Neural cell (in vitro differentiated cells): ENCODE data around the gene SFXN2.

Source experiments
- EP300 ChIP-seq: fragments of 450-650 bp; conservative IDR thresholded peaks from 2 replicates; pipeline ENCODE4 v1.6.1; 2014; ENCODE audit warnings: antibody characterized with exemption, mild to moderate bottlenecking, moderate library complexity; ENCODE audit not compliant: poor library complexity, severe bottlenecking
- EZH2 ChIP-seq: fragments of 200-600, 300-800 bp; shearing (Covaris generic), sonication (generic); IDR thresholded peaks from 2 replicates; pipeline ENCODE4 v1.6.1; 2014; ENCODE audit warnings: antibody characterized with exemption, low read length, borderline replicate concordance, mild to moderate bottlenecking; ENCODE audit not compliant: insufficient read depth, poor library complexity, severe bottlenecking
- MXI1 ChIP-seq: fragments of 450-650 bp; conservative IDR thresholded peaks from 2 replicates; pipeline ENCODE4 v1.6.1; 2014; ENCODE audit warnings: antibody characterized with exemption, mild to moderate bottlenecking; ENCODE audit not compliant: poor library complexity, severe bottlenecking
- POLR2AphosphoS5 ChIP-seq: IDR thresholded peaks from 2 replicates; pipeline ENCODE4 v1.6.1; 2012
- RAD21 ChIP-seq: fragments of 450-650 bp; conservative IDR thresholded peaks from 2 replicates; pipeline ENCODE4 v1.6.1; 2014; ENCODE audit warnings: antibody characterized with exemption, mild to moderate bottlenecking, moderate library complexity
- SMC3 ChIP-seq: fragments of 450-650 bp; conservative IDR thresholded peaks from 2 replicates; pipeline ENCODE4 v1.6.1; 2014; ENCODE audit warnings: antibody characterized with exemption, mild to moderate bottlenecking, moderate library complexity; ENCODE audit not compliant: poor library complexity
- TAF1 ChIP-seq: IDR thresholded peaks from 2 replicates; pipeline ENCODE4 v1.6.1; 2012; ENCODE audit warnings: low read depth
- TF ChIP-seq, protein P1 (sequence below): fragments of 450-650 bp; IDR thresholded peaks from 2 replicates; pipeline ENCODE4 v1.5.1; 2014; ENCODE audit warnings: antibody characterized with exemption, mild to moderate bottlenecking, moderate library complexity; ENCODE audit not compliant: poor library complexity, severe bottlenecking
- TF ChIP-seq, protein P2 (sequence below): IDR thresholded peaks from 2 replicates; pipeline ENCODE4 v1.6.1; 2012; ENCODE audit warnings: borderline replicate concordance

DNA sequence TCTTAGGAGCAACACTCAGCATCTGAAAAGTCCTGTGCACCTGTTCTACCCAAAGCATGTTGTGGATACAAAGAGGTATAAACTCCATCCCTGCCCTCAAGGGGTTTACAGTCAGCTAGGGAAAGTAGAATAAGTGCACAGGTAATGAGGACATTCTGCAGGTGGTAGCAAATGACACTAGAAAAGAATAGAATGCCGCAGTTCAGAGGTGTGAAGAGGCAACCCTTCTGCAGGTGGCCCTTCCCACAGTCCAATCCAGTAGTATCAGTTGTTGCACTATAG lies 66.0 kb downstream of the SFXN2 start:
- TF ChIP-seq, protein P1, sequence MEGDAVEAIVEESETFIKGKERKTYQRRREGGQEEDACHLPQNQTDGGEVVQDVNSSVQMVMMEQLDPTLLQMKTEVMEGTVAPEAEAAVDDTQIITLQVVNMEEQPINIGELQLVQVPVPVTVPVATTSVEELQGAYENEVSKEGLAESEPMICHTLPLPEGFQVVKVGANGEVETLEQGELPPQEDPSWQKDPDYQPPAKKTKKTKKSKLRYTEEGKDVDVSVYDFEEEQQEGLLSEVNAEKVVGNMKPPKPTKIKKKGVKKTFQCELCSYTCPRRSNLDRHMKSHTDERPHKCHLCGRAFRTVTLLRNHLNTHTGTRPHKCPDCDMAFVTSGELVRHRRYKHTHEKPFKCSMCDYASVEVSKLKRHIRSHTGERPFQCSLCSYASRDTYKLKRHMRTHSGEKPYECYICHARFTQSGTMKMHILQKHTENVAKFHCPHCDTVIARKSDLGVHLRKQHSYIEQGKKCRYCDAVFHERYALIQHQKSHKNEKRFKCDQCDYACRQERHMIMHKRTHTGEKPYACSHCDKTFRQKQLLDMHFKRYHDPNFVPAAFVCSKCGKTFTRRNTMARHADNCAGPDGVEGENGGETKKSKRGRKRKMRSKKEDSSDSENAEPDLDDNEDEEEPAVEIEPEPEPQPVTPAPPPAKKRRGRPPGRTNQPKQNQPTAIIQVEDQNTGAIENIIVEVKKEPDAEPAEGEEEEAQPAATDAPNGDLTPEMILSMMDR, result no peak
- no peak for TF ChIP-seq POLR2AphosphoS5
- TF ChIP-seq EP300, result no peak
- TF ChIP-seq, protein P2, sequence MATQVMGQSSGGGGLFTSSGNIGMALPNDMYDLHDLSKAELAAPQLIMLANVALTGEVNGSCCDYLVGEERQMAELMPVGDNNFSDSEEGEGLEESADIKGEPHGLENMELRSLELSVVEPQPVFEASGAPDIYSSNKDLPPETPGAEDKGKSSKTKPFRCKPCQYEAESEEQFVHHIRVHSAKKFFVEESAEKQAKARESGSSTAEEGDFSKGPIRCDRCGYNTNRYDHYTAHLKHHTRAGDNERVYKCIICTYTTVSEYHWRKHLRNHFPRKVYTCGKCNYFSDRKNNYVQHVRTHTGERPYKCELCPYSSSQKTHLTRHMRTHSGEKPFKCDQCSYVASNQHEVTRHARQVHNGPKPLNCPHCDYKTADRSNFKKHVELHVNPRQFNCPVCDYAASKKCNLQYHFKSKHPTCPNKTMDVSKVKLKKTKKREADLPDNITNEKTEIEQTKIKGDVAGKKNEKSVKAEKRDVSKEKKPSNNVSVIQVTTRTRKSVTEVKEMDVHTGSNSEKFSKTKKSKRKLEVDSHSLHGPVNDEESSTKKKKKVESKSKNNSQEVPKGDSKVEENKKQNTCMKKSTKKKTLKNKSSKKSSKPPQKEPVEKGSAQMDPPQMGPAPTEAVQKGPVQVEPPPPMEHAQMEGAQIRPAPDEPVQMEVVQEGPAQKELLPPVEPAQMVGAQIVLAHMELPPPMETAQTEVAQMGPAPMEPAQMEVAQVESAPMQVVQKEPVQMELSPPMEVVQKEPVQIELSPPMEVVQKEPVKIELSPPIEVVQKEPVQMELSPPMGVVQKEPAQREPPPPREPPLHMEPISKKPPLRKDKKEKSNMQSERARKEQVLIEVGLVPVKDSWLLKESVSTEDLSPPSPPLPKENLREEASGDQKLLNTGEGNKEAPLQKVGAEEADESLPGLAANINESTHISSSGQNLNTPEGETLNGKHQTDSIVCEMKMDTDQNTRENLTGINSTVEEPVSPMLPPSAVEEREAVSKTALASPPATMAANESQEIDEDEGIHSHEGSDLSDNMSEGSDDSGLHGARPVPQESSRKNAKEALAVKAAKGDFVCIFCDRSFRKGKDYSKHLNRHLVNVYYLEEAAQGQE, result no peak
- no peak for TF ChIP-seq RAD21
- TF ChIP-seq TAF1, result no peak
- no peak for TF ChIP-seq EZH2
- TF ChIP-seq MXI1, result no peak
- TF ChIP-seq SMC3, result no peak
